Measurements from ENCODE around the gene XRN1. TPM values are rescaled to one million over a fixed set of nuclear protein-coding genes. Genes with fewer than 3 reads are reported as not detected.

Gene XRN1
- total RNA-seq, 1 donor from 2014 or later: 36.7 TPM

DNA sequence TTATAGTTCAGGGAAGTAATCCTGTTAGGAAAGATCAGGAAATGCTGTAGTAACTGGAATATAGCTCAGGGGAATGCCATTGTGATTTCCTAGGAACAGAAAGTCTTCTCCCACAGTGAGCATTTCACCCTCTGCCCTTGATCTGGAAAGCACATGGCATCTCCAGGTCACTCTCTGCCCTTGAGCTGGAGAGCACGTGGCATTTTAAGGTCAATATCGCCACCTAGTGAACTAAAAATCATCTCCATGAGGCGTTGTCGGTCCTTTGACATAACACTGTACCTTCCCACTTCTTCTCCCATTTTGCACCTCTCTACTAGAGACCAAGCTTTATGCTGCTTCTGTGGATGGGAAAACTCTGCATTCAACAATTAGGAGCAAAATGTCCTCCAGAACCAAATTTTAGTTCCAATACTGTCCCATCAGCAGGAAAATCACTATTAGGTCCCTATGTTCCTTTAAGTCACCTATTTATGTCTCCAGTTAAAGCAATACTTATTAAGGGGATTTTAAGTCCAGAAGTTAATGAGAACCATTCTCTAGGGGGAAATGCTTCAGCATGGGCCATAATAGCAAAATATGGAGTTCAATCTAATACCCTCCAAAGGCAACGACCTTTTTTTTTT lies 167.8 kb downstream of the XRN1 start:
- Histone ChIP-seq H3K9ac (ENCODE audit: low read length) (no peak overlapping the region), H2AFZ (ENCODE audit: low read depth, low read length) (no peak overlapping the region), H3K79me2 (ENCODE audit: insufficient read depth, low read length) (no peaks in the 10 kb centered on the region), H3K4me1 (ENCODE audit: insufficient read depth, low read length) (peaks cover 8% of the 10 kb centered on the region), H3K27me3 (ENCODE audit: insufficient read depth, low read length) (no peaks in the 10 kb centered on the region), H3K36me3 (ENCODE audit: insufficient read depth, low read length) (no peaks in the 10 kb centered on the region), H3K27ac (ENCODE audit: low read depth, low read length) (no peak overlapping the region), H3K9me3 (ENCODE audit: insufficient read depth, low read depth, low read length) (no peaks in the 10 kb centered on the region), H4K20me1 (ENCODE audit: insufficient read depth, low read length) (no peaks in the 10 kb centered on the region), H3K4me2 (ENCODE audit: low read length) (no peak overlapping the region), H3K4me3 (ENCODE audit: insufficient read depth, low read depth, low read length) (no peak overlapping the region)
- Mint-ChIP-seq H3K27me3 (ENCODE audit: low read depth, unreplicated experiment) (no peaks in the 10 kb centered on the region), H3K9me3 (ENCODE audit: unreplicated experiment) (peaks cover 6% of the 10 kb centered on the region), H3K27ac (ENCODE audit: unreplicated experiment) (no peak overlapping the region), H3K4me1 (ENCODE audit: low read depth, unreplicated experiment) (peaks cover 5% of the 10 kb centered on the region), H3K4me3 (ENCODE audit: unreplicated experiment) (no peak overlapping the region), H3K36me3 (ENCODE audit: low read depth, unreplicated experiment) (no peaks in the 10 kb centered on the region)
- FAIRE-seq (peak; percentile 20), DNase-seq (ENCODE audit: low read depth) (peak; percentile 55)
- TF ChIP-seq, protein P1, sequence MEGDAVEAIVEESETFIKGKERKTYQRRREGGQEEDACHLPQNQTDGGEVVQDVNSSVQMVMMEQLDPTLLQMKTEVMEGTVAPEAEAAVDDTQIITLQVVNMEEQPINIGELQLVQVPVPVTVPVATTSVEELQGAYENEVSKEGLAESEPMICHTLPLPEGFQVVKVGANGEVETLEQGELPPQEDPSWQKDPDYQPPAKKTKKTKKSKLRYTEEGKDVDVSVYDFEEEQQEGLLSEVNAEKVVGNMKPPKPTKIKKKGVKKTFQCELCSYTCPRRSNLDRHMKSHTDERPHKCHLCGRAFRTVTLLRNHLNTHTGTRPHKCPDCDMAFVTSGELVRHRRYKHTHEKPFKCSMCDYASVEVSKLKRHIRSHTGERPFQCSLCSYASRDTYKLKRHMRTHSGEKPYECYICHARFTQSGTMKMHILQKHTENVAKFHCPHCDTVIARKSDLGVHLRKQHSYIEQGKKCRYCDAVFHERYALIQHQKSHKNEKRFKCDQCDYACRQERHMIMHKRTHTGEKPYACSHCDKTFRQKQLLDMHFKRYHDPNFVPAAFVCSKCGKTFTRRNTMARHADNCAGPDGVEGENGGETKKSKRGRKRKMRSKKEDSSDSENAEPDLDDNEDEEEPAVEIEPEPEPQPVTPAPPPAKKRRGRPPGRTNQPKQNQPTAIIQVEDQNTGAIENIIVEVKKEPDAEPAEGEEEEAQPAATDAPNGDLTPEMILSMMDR (IDR thresholded peaks at IDR 0.05; ENCODE audit: insufficient read depth, low read depth, low read length): peak; percentile 55
- no peak for TF ChIP-seq EZH2 (IDR thresholded peaks at IDR 0.05; ENCODE audit: insufficient read depth, low read length)

DNA sequence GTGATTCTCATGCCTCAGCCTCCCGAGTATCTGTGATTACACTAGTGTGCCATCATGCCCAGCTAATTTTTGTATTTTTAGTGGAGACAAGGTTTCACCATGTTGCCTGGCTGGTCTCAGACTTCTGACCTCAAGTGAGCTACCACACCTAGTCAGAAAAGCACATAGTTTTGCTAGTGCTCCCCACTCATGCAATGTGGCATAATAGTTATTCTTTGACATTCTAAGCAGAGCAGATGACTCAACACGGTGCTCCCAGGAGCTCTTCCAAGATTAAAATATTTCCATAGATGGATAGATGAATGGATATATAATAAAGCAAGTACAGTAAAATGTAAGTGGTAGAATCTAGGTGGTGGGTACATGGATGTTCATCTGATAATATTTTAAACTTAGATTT lies 169.4 kb downstream of the XRN1 start:
- Histone ChIP-seq H3K9me3 (ENCODE audit: insufficient read depth, low read depth, low read length) (no peaks in the 10 kb centered on the region), H3K27me3 (ENCODE audit: insufficient read depth, low read length) (no peaks in the 10 kb centered on the region), H3K27ac (ENCODE audit: low read depth, low read length) (no peak overlapping the region), H3K4me1 (ENCODE audit: insufficient read depth, low read length) (peaks cover 8% of the 10 kb centered on the region), H3K36me3 (ENCODE audit: insufficient read depth, low read length) (no peaks in the 10 kb centered on the region), H3K9ac (ENCODE audit: low read length) (no peak overlapping the region), H3K79me2 (ENCODE audit: insufficient read depth, low read length) (no peaks in the 10 kb centered on the region), H3K4me2 (ENCODE audit: low read length) (no peak overlapping the region), H3K4me3 (ENCODE audit: insufficient read depth, low read depth, low read length) (no peak overlapping the region), H2AFZ (ENCODE audit: low read depth, low read length) (no peak overlapping the region), H4K20me1 (ENCODE audit: insufficient read depth, low read length) (no peaks in the 10 kb centered on the region)
- DNase-seq (ENCODE audit: low read depth) (peak; percentile 47), FAIRE-seq (no peak)
- no peak for TF ChIP-seq EZH2 (IDR thresholded peaks at IDR 0.05; ENCODE audit: insufficient read depth, low read length)
- Mint-ChIP-seq H3K27me3 (ENCODE audit: low read depth, unreplicated experiment) (no peaks in the 10 kb centered on the region), H3K36me3 (ENCODE audit: low read depth, unreplicated experiment) (no peaks in the 10 kb centered on the region), H3K27ac (ENCODE audit: unreplicated experiment) (no peak overlapping the region), H3K4me1 (ENCODE audit: low read depth, unreplicated experiment) (peaks cover 5% of the 10 kb centered on the region), H3K9me3 (ENCODE audit: unreplicated experiment) (peaks cover 3% of the 10 kb centered on the region), H3K4me3 (ENCODE audit: unreplicated experiment) (no peak overlapping the region)

DNA sequence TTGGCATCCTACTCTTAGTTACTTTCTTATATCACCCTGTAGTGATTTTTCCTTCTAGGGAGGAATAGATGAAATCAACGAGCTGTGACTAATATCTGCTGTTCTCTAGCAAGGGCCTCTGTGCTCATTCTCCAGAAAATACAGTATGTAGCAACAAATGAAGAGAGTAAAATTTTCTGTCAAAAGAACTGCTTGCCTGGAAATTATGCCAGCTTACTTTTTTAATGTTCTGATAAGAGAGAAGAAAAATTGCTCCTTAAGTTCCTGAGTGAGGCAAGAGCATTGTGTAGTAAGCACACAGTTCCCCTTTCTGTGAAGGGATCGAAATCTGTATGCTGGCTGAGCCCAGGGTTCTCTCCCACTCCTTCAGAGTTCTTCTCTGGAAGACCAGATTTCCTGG lies 171.1 kb downstream of the XRN1 start:
- H3K27ac ChIP-seq (ENCODE audit: low read depth, low read length): no peak overlapping the region
- H3K4me3 ChIP-seq (ENCODE audit: insufficient read depth, low read depth, low read length): no peak overlapping the region
- no peaks in the 10 kb centered on the region for H3K9me3 ChIP-seq (ENCODE audit: insufficient read depth, low read depth, low read length)
- Mint-ChIP-seq H3K27ac (ENCODE audit: unreplicated experiment) (no peak overlapping the region), H3K4me3 (ENCODE audit: unreplicated experiment) (no peak overlapping the region), H3K27me3 (ENCODE audit: low read depth, unreplicated experiment) (no peaks in the 10 kb centered on the region), H3K36me3 (ENCODE audit: low read depth, unreplicated experiment) (no peaks in the 10 kb centered on the region), H3K9me3 (ENCODE audit: unreplicated experiment) (peaks cover 3% of the 10 kb centered on the region), H3K4me1 (ENCODE audit: low read depth, unreplicated experiment) (peaks cover 10% of the 10 kb centered on the region)
- DNase-seq (ENCODE audit: low read depth) (peak; percentile 45), FAIRE-seq (no peak)
- no peaks in the 10 kb centered on the region for H3K79me2 ChIP-seq (ENCODE audit: insufficient read depth, low read length)
- H3K4me1 ChIP-seq (ENCODE audit: insufficient read depth, low read length): peaks cover 8% of the 10 kb centered on the region
- H3K9ac ChIP-seq (ENCODE audit: low read length): no peak overlapping the region
- TF ChIP-seq, protein P1 (IDR thresholded peaks at IDR 0.05; ENCODE audit: insufficient read depth, low read depth, low read length): no peak
- no peak for TF ChIP-seq EZH2 (IDR thresholded peaks at IDR 0.05; ENCODE audit: insufficient read depth, low read length)
- no peaks in the 10 kb centered on the region for H3K36me3 ChIP-seq (ENCODE audit: insufficient read depth, low read length)
- H2AFZ ChIP-seq (ENCODE audit: low read depth, low read length): no peak overlapping the region
- H4K20me1 ChIP-seq (ENCODE audit: insufficient read depth, low read length): no peaks in the 10 kb centered on the region
- no peaks in the 10 kb centered on the region for H3K27me3 ChIP-seq (ENCODE audit: insufficient read depth, low read length)
- H3K4me2 ChIP-seq (ENCODE audit: low read length): no peak overlapping the region
